ENCODE measurements around the gene ZCCHC7.
"Not testable (repeated sequence)": the region's sequence is repeated elsewhere in the genome, so short reads cannot be mapped to it uniquely, and the experiment has no call there.

ZCCHC7 gene

DNA sequence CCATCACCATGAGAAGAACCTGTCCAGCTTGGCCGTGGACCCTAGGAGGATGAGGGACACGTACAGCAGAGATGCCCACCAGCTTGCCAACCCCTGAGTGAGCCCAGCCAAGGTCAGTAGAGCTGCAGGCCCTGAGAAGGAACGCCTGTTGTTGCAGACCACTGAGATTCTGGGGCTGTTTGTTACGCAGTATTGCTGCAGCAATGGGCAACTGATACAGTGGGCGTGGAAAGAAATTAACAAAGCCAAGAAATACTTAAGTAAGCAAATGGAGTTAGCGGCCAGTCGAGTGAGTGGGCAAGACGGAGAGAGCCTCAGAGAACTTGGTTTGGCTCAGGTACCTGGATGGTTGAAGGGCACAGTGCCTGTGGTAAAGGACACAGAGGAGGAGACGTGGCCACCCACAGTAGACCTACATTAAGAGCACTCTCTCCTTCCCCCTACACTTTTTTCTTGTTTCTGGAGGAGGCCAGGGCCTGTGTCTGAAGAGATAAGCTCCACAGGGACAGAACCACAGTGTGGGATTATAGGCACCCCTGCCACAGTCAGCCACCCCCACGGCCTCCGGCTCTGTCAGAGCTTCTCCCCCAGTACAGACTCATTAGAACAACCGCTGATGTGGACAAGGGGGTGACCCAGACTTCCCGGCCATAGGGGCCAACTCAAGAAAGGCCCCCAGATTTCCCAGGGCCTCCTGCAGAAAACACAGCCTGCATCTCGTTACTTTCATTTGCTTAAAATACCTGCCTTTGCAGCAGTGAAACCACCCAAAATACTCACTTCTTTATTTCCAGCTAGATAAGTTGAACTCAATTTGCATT, 262.0 kb downstream of the ZCCHC7 start:
- no peak for DNase-seq

DNA sequence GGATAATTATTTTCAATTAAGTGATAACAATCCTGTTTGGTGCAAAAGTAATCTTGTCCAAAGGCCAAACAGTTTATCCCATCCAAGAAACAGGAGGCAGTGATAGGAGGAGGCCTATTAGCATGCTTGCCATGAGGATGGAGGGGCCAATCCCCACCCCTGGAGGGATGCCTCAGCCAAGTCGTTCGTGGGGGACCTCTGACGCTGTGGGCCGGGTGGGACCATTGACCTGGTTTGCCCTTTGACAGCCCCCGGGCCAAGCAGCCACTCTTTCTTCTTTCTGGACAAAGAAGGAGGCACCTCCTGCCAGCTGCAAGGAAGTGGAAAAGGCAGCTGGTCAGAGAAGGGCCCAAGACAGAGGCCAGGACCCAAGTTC, 262.6 kb downstream of the ZCCHC7 start:
- no peak for DNase-seq

DNA sequence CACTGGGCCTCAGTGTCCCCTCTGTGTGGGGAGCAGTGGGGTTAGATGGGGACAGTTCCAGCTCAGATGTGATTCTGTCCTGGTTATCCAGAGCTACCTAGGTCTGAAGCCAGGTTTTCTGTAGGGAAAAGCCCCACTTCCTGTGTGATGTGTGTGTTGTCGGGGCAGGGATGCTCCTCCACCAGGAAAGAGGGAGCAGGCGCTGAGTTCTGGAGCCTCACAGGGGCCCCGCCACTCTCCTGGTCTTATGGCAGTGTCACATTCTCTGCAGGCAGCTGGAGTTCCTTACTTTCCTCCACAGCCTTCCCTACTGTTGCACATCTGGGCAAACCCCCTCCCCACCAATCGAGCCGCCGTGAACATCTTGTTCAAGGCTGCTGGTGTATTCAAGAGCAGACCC, 263.0 kb downstream of the ZCCHC7 start:
- no peak for DNase-seq

- no peak for DNase-seq
These were observed 263.7 kb downstream of the ZCCHC7 start for GRCh38 chr9:37383876-37384746.

DNA sequence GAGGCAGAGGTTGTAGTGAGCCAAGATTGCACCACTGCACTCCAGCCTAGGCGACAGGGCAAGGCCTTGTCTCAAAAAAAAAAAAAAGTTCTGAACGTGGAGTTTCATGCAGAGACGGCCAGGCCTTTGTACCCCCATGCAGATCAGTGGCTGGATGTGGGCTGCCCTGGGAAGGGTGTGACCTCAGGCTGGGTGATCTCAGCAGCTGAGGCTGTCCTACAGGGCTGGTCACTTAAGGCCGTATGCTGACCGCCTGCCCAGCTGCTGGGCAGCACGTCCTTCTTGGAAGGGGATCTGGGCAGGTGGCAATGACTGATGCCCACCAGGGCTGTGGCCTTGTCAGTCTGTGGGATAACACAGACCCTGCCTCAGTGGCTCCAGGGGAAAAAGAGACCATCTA, 264.9 kb downstream of the ZCCHC7 start:
- no peak for DNase-seq

DNA sequence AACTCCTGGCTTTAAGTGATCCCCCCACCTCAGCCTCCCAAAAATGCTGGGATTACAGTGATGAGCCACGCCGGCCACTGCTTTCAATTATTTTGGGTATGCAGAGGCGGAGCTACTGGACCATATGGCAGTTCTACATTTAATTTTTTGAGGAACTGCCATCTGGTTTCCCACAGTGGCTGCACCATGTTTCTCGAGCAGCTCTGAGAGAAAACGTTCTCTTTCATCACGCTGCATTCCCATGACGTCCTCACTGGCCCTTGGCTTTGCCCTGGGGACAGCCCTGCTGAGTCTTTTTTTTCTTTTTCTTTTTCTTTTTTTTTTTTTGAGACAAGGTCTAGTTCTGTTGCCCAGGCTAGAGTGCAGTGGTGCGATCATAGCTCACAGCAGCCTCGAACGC, 266.6 kb downstream of the ZCCHC7 start:
- no peak for DNase-seq

GRCh38 chr9:37390759-37391158, 270.4 kb downstream of the ZCCHC7 start:
- peak; percentile 42 for DNase-seq

- DNase-seq = no peak
These were observed 271.9 kb downstream of the ZCCHC7 start for GRCh38 chr9:37392272-37392671.

- no peak for DNase-seq
These were observed 274.9 kb downstream of the ZCCHC7 start for GRCh38 chr9:37395229-37395628.

GRCh38 chr9:37395663-37396062, 275.3 kb downstream of the ZCCHC7 start:
- DNase-seq = no peak

DNA sequence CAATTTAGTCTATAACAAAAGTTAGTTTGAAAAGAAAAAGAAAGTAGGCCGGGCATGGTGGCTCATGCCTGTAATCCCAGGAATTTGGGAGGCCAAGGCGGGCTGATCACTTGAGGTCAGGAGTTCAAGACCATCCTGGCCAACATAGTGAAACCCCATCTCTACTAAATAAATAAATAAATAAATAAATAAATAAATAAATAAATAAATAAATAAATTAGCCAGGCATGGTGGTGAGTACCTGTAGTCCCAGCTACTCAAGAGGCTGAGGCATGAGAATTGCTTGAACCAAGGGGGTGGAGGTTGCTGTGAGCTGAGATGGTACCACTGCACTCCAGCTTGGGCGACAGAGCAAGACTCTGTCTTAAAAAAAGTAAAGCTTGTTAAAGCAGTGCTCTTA, 277.6 kb downstream of the ZCCHC7 start:
- DNase-seq = not testable (repeated sequence)

DNA sequence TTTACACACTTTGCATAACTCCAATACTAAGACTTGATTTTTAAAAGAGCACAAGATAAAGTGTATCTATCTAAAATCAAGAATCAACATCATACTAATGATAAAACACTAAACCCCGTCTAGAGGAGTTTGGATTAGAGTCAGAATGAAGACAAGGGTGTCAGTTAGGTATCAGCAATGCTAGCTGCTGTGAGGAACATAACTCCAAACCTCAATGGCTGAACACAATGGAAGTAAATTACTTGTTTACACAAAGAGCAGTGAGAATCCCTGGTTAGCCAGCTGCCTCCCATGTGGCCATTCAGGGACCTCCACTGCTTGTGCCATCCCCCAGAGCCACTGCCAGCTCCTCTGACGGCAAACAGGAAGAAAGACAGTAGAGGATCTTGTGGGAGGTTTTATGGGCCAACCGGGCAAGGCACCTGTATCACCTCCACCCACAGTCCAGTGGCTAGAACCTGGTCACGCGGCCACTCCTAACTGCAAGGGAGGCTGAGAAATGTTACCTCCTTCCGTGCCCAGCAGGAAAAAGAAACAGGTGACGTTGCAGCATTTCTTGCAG, 278.2 kb downstream of the ZCCHC7 start:
- no peak for DNase-seq

DNA sequence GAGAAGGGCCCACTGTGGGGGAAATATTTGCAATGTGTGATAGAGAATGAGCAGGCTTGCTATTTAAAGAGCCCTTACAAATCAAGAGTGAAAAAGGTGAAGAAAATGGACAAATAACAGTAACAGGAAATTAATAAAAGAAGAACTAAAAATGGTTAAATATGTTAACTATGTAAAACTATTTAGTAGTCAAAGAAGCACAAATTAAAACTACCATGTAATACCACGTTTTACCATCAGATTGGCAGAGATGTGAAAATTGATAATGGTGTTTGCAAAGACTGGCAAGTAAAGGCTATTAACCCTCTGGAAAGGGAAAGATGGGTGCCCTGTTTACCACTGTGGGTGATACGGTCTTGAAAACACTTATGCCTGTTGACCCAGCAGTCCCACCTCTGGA, 279.0 kb downstream of the ZCCHC7 start:
- no peak for DNase-seq

DNA sequence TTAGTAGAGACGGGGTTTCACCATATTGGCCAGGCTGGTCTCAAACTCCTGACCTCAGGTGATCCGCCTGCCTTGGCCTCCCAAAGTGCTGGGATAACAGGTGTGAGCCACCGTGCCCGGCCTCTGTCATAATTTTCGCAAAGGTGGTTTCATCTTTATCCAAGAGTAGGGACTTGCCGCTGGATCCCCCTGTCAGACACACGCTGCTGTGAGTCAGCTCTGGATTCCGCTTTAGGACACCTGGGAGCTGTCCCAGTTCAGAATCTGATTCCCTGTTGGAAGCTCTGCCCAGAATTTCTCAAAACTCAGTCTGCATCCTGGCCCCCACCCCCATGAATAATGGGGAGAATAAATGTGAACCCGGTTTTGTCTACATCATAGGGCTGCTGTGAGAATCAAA, 284.2 kb downstream of the ZCCHC7 start:
- DNase-seq = no peak

DNA sequence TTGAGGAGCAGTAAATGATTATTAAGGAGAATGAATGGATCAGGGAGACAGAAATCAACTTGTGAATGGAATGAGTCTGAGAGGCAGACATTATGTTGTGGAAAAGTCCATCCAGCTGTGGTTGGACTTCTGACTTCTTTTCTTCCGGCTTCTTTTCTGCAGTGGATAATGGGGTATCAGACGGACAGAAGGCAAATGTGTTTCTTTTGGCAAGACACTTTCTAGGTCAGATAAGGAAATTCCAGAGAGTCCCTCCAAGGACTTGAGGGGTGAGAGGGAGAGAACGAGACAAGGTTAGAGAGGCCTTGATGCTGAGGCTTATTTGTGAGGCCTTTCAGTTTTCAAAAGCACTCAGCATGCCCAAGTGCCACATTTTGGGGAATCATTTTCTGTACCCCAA, 285.0 kb downstream of the ZCCHC7 start:
- no peak for DNase-seq

GRCh38 chr9:37405764-37406380, 285.5 kb downstream of the ZCCHC7 start:
- no peak for DNase-seq

DNA sequence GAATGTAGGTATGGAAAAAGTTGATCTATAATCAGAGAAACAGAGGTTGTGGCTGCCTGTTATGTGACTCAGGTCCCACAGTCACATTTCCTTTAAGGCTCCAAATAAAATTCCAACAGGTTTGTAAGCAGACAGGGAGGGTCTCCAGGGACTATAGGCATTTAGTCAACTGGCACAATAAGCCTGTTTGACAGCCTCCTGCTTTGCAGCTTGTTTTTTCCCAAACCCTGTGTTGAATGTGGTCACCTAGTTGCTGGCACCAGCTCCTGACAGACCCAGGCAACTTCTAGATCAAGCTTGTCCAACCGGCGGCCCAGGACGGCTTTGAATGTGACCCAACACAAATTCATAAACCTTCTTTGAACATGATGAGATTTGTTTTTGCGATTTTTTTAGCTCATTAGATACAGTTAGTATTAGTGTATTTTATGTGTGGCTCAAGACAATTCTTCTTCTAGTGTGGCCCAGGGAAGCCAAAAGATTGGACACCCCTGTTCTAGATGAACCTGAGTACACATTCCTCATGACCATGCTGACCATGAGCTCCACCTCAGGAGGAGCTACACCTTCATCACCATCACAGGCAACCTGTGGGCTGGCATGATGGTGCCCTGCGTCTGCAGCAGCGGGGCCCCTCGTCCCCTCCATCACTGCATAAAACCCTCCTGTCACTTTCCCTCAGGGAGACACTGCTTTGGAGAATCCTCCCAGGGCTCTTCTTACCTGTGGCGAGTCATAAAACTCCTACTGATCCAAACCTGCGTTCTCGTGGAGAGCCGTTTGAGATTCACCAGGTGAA, 286.4 kb downstream of the ZCCHC7 start:
- no peak for DNase-seq

DNA sequence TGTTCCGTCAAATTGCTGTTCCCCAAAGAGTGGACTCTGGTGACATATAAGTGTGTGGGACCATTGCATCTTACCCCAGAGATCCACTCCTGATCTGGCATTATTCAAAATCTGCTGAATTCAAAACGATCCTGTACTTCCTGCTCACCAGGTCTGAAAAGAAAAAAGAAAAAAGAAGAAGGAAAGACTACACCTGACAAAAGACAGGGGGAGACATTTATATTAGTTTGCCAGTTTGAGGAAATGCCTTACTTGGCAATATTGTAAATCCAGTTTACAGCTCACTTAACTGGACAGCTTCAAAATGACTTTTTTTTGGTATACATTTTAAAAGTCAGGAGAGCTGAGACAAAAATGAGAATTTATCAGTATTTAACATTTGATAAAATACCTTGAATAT, 287.1 kb downstream of the ZCCHC7 start:
- peak; percentile 17 for DNase-seq

Measured in hematopoietic multipotent progenitor cell treated with erythropoietin and hydrocortisone succinate and interleukin-3 and kit ligand, for 8 days (in vitro differentiated cells).